NCI-H748 (cell line): ENCODE results near the gene TAF1L.
A peak's percentile ranks its signal among the peaks of the same experiment; 100 is the strongest.

Experiments
- DNase-seq: peaks from one replicate; lab custom pipeline; 2025; ENCODE audit not compliant: unreplicated experiment; lab: John Stamatoyannopoulos, UW

The TAF1L gene

DNA sequence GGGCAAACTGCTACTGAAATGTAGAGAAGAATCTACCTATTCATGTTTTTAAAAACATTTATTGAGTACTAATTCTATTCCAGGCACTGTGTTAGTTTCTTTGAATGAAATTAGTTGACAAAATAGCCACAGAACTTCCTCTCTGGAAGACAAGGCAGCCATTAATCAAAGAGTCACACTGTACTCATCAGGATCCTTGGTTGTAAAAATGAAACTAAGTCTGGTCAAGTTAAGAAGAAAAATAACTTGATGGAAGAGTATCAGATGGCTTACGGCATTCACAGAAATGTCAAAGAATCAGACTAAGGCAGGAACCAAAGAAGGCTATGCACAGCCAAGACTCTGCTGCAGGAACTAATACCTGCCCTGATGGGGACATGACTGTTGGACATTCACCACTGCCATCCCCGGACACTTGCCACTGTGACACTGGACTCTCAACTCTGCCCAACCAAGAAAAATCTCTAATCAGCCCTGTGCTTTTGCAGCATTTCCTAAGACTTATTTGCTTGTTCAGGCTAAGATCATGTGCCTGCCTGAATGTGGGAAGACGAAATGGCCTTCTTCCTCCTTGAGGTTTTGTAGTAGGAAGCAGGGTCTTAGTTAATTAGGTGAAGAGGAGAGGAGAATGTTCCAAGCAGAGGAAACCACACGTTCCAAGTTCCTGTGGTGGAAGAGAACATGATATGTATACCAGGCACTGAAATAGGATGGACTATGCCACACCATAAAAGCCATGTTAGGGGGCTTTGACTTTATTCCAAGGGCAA lies 39.2 kb downstream of the TAF1L start:
- DNase-seq: no peak

DNA sequence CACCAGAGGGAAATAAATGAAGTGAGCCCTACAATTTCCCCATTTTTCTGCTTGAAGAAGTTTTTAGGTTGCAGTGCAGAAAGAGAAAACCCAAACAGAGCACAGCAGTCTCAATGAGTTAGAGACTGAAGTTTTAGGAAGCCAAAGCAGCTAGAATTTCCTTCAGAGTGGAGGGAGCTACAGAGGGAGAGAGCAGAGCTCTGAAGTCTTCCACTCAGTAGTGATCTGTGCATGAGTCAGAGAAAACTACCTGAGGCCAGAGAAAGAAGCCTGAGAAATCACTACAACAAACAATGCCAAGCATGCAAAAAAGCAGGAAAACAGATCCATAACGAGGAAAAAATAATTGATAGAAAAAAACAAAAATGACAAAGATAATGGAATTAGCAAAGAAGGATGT lies 44.6 kb downstream of the TAF1L start:
- no peak for DNase-seq

DNA sequence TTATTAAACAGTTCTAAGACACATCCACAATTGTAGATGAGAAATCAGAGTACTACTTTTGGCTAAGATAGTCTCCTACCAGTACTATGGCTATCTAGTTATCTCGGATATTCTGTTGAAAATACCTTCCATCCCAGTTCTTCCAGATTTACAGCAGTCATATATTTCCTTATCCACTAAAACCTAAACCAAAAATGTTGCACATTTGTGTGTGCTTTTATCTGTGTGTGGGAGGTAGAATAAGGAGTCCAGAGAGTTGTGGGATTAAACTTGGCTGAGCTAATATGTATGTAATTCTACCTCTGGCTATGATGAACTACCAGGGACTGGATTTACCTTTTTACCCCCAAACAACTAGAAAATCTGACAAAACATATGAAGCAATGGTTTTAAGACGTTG lies 45.0 kb downstream of the TAF1L start:
- no peak for DNase-seq

DNA sequence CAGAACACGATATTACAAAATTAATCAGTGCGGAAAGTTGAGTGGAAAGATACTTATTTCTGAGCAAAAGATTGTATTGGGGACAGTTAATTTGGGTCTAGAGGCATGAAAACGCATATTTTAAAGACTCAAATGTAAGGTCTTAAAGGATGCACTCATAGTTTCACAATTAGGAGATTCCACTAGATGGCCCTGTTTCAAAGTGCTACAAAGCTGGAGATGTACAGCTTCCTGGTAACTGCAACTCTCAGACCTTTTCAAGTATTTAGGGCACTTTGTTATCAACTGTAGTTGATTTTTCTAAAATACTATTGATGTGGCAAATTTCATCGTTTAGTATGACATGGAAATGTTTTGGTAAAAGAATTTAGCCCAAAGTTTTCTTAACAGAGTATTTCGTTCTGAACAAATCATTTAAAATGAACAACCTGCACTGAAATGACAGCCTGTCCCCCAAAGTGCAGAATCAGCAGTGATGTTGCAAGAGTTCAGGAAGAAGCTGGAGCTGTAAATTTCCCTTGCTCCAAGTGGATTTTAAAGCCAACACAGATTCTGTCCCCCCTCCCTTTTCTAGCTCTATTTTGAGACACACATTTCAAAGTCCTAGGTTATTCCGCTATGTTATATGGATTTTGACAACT lies 46.3 kb downstream of the TAF1L start:
- peak; percentile 49 for DNase-seq

DNA sequence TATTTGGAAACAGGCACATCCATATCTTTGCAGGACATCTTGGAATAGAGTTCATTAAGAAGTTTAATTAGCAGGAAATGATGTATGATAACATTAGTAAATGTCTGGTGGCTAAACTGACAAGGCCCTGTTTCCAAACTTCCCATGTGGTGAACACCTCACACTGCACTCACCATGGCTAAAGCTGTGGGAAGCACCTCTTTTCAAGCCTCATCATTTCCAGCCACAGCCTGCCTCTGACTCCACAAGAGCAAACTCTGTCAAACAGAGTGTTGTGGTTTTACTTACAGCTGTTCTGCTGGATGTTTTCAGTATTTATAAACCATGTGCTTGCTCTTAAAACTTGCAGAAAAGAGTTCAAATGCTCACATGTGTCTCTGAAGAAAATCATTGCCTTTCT lies 47.6 kb downstream of the TAF1L start:
- DNase-seq: no peak

DNA sequence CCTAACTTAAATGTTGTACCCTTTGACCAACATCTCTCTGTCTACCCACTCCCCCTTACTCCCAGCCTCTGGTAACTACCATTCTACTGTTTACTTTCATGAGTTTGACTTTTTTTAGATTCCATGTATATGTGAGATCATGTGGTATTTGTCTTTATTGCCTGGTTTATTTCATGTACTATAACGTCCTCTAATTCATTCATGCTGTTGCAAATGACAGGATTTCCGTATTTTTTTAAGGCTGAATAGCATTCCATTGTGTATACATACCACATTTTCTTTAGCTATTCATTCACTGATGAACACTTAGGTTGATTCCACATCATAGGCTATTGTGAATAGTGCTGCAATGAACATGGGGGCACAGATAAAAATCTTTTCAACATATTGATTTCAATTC lies 50.7 kb downstream of the TAF1L start:
- DNase-seq: no peak

DNA sequence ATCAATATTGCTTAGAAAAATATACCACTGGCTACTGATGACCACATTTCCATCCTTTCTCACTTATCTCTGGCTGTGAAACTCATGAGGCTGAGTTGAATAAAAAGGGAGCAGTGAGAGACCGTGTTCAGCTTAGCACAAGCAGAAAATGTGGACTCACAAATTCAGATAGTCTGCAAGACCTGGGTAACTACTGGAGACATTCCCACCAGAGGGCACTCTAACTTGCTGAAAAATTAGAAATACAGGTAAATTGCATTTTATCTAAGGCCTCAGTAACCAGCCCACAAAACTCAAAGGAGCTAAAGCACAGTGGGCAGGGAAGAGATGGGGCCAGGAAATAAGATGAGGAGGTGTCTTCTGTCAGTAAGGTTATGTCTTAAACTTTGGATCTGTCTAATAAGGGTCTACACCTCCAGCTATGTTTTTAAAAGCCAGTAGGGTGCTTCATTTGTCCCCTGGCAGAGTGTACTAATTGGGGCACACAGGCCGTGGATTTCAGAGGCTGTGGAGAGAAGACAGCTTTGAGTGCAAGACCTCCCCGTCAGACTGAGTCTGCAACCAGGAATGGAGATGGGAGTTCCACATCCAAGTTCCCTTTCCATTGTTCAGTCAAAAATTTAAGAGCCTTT lies 53.8 kb downstream of the TAF1L start:
- peak; percentile 67 for DNase-seq

DNA sequence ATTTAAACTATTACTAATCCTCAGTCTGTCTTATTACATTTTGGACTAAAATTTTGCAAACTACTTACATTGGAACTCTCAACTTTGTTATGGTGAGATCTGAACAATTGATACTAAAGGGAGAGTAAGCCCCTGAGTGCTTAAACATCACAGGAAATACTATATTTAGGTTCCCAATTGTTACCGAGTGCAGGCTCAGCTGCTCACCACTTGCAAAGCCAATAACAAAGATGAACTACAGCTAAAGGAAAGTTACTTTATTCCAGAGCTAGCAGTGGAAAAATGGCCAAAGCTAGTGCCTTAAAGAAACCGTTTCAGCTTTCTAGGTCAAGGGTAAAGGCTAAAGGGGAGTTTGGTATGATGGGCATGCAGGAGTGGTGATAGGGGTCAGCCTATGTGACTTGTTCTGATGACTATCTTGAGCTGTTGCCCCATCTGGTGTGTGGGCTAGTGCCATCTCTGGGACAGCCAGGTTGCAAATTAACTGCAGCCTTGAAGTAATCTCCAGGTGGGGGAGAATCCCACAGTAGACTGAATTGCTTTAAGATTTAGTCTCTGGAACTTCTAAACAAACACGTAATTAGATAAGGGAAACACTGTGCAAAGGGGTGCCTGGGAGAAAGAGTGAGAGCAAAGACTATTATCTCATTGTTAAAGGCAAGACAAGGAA lies 54.7 kb downstream of the TAF1L start:
- no peak for DNase-seq

DNA sequence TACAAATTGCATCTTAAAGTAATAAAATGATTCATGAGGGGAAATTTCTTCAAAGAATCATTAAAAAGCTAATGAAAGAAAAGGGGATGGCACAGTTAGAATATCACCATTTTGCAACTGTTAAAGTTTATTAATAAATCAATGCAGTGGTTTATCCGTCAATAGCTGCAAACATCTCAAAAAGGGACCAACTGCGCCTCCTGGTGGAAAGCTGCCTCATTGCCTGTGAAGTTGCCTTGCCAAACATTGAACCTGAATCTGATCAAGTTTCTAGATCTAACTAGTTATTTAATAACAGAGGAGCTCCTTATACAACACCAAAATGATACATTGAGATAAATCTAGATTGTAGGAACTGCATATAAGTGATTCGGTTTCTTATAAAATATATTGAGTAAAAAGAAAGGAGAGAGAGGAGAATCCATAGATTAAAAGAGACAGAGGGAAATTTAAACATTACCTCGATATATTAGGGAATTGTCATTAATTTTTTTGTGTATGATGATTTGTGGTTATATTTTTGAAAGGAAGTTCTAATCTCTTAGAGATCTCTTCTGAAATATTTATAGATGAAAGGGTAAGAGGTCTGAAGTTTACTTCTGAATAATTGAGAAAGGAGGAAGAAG lies 55.6 kb downstream of the TAF1L start:
- DNase-seq: peak; percentile 55
